D721Med (cell line): ENCODE results near the gene GPANK1.

Experiments
- DNase-seq: peaks from one replicate; pipeline ENCODE4 v3.0.0; 2011; ENCODE audit warnings: low spot score; ENCODE audit not compliant: insufficient read length
- FAIRE-seq: peaks from 2 replicates; lab custom pipeline; 2011; peaks lifted over from hg19 to GRCh38; lab: Jason Lieb, UNC
- TF ChIP-seq, protein P1 (sequence below): IDR thresholded peaks from 2 replicates; pipeline ENCODE4 v1.5.1; 2012; ENCODE audit warnings: mild to moderate bottlenecking, control low read depth; ENCODE audit not compliant: insufficient read depth; ENCODE audit errors: missing control alignments

Gene GPANK1

GRCh38 chr6:31636698-31637596 lies 27.9 kb downstream of the GPANK1 start:
- DNase-seq (no peak), FAIRE-seq (no peak)
- TF ChIP-seq, protein P1, sequence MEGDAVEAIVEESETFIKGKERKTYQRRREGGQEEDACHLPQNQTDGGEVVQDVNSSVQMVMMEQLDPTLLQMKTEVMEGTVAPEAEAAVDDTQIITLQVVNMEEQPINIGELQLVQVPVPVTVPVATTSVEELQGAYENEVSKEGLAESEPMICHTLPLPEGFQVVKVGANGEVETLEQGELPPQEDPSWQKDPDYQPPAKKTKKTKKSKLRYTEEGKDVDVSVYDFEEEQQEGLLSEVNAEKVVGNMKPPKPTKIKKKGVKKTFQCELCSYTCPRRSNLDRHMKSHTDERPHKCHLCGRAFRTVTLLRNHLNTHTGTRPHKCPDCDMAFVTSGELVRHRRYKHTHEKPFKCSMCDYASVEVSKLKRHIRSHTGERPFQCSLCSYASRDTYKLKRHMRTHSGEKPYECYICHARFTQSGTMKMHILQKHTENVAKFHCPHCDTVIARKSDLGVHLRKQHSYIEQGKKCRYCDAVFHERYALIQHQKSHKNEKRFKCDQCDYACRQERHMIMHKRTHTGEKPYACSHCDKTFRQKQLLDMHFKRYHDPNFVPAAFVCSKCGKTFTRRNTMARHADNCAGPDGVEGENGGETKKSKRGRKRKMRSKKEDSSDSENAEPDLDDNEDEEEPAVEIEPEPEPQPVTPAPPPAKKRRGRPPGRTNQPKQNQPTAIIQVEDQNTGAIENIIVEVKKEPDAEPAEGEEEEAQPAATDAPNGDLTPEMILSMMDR, result no peak

GRCh38 chr6:31634969-31635575 lies 29.7 kb downstream of the GPANK1 start:
- TF ChIP-seq, protein P1, result no peak
- no peak for DNase-seq
- no peak for FAIRE-seq

DNA sequence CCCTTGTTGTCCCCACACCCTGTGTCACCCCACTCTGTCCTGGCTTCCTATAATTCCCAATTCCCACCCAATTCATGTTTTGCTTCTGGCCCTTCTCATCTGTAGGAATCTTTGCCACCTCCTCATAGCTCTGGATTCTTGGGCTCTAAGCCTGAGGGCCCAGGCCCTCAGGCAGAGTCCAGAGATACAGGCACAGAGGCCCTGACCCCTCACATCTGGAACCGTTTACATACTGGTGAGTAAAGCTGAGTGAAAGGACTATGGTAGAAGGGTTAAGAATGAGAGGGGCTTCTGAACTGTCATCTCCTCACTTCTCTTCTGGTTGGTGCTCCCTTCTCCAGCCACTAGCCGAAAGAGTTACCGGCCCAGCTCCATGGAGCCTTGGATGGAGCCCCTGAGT lies 30.7 kb downstream of the GPANK1 start:
- DNase-seq, result no peak
- FAIRE-seq, result no peak
- TF ChIP-seq, protein P1, result no peak

DNA sequence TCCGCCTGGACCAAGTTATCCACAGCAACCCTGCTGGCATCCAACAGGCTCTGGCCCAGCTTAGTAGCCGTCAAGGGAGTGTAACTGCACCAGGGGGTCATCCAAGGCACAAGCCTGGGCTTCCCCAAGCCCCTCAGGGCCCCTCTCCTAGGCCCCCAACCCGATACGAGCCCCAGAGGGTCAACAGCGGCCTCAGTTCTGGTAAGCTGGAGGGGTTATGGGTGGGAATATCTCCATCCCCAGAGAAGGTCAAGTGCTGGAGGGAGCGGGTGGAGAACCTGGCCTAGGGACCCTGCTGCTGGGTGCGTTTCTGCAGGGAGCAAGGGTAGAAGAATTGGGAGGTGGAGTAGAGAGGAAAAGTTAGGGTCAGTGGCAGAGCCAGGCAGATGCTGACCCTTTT lies 31.4 kb downstream of the GPANK1 start:
- TF ChIP-seq, protein P1, result no peak
- DNase-seq (no peak), FAIRE-seq (no peak)

DNA sequence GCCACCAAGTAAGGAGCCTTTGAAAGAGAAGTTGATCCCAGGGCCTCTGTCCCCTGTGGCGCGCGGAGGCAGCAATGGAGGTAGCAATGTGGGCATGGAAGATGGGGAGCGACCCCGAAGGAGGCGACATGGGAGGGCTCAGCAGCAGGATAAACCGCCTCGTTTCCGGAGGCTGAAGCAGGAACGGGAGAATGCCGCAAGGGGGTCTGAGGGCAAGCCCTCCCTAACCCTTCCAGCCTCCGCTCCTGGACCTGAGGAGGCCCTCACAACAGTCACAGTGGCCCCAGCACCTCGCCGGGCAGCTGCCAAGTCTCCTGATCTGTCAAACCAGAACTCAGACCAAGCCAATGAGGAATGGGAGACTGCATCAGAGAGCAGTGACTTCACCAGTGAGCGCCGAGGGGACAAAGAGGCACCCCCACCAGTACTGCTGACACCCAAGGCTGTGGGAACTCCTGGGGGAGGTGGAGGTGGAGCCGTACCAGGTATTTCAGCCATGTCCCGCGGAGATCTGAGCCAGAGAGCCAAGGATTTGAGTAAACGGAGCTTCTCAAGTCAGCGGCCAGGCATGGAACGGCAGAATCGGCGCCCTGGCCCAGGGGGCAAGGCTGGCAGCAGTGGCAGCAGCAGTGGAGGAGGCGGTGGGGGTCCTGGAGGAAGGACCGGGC lies 32.4 kb downstream of the GPANK1 start:
- FAIRE-seq (no peak), DNase-seq (no peak)
- TF ChIP-seq, protein P1, result no peak

DNA sequence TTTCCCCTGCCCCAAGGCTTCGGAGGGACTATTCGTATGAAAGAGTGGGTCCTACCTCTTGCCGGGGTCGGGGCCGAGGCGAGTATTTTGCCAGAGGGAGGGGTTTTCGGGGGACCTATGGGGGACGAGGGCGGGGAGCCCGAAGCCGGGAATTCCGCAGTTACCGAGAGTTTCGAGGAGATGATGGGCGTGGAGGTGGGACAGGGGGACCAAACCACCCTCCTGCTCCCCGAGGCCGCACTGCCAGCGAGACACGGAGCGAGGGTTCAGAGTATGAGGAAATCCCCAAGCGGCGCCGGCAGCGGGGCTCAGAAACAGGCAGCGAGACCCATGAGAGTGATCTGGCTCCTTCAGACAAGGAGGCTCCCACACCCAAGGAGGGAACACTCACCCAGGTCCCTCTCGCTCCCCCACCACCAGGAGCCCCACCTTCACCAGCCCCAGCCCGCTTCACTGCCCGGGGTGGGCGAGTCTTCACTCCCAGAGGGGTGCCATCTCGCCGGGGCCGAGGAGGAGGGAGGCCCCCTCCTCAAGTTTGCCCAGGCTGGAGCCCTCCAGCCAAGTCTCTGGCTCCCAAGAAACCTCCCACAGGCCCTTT lies 33.0 kb downstream of the GPANK1 start:
- TF ChIP-seq, protein P1, result no peak
- no peak for FAIRE-seq
- no peak for DNase-seq
